Activated CD4-positive, alpha-beta T cell treated with anti-CD3 and anti-CD28 coated beads for 36 hours (primary cell): Measurements from ENCODE around the gene RASA4. TPM values are rescaled to one million over a fixed set of nuclear protein-coding genes. Genes with fewer than 3 reads are reported as not detected.
"Not testable (repeated sequence)": the region's sequence is repeated elsewhere in the genome, so short reads cannot be mapped to it uniquely, and the experiment has no call there.

Experiments
- ATAC-seq: fragments of 200-7000 bp; cut with Tn5 transposase; one replicate; pipeline ENCODE4 v1.10.0; 2021; ENCODE audit warnings: mild to moderate bottlenecking, moderate library complexity
- CTCF ChIA-PET: fragments of 350-600 bp; sonication (Branson Sonifier 250); formaldehyde crosslinking; loops from one replicate; lab custom pipeline; 2021; ENCODE audit warnings: antibody characterized with exemption; lab: Charles Lee
- POLR2A ChIA-PET: fragments of 350-600 bp; sonication (Branson Sonifier 250); formaldehyde crosslinking; loops from one replicate; lab custom pipeline; 2021; ENCODE audit warnings: antibody characterized with exemption, inconsistent platforms; lab: Charles Lee
- DNase-seq: peaks from one replicate; pipeline ENCODE4 v3.0.0-alpha.2; 2020
- H3K27ac Mint-ChIP-seq: one replicate; pipeline ENCODE4 v1.8.0; 2021; ENCODE audit warnings: mixed read lengths
- H3K27me3 Mint-ChIP-seq: one replicate; pipeline ENCODE4 v1.8.0; 2021; ENCODE audit warnings: mixed read lengths
- H3K36me3 Mint-ChIP-seq: one replicate; pipeline ENCODE4 v1.8.0; 2021; ENCODE audit warnings: low read depth, mixed read lengths
- H3K4me1 Mint-ChIP-seq: one replicate; pipeline ENCODE4 v1.8.0; 2021; ENCODE audit warnings: mixed read lengths
- H3K4me3 Mint-ChIP-seq: one replicate; pipeline ENCODE4 v1.8.0; 2021; ENCODE audit warnings: mild to moderate bottlenecking, moderate library complexity, mixed read lengths
- H3K9me3 Mint-ChIP-seq: one replicate; pipeline ENCODE4 v1.8.0; 2021; ENCODE audit warnings: low read depth, mixed read lengths
- intact Hi-C, 2 experiments: fragments of 100-400 bp; cut with DNase I in 1 of 2; cut with micrococcal nuclease in 1 of 2; formaldehyde crosslinking; loops; one replicate each; pipeline versions ENCODE4 v1.14.2 to v1.15.1; 2022 to 2024; cut with DNase I, micrococcal nuclease
- total RNA-seq, 2 experiments: library from RNA; stranded (reverse); gene quantifications; one replicate each; pipeline ENCODE4 v1.2.3, GENCODE V29; 2021

The RASA4 gene
- total RNA-seq, 2 experiments from 2014 or later: 32.2 to 33.7 TPM

DNA sequence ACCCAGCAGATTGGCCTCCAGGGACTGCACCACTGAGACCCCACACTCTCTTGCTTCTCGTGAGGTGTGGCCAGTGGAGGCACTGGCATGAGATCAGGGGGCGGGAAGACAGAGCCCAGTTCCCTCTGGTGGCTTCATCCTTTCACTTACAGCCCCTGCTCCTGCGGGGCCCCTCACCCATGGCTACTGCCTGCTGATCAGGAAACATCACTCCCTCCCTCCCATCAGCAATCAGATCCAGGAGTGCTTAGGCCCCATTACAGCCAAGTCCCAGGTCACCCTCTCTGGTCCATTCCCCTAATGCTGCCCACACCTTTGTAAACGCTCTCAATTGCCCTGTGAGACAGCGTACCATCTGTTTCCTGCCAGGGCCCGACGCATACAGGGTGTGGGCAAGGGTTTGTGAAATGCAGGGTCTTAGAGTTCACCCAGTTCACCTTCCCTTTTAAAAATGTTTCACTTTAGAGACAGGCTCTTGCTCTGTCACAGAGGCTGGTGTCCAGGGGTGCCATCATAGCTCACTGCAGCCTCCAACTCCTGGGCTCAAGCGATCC is 81.4 kb downstream of the RASA4 start:
- H3K9me3 Mint-ChIP-seq, DNase-seq, H3K4me1 Mint-ChIP-seq, H3K4me3 Mint-ChIP-seq, H3K36me3 Mint-ChIP-seq, POLR2A ChIA-PET, CTCF ChIA-PET, ATAC-seq, intact Hi-C loops, H3K27ac Mint-ChIP-seq, H3K27me3 Mint-ChIP-seq: not testable (repeated sequence)

- intact Hi-C loops, H3K27me3 Mint-ChIP-seq, CTCF ChIA-PET: not testable (repeated sequence)
These were observed 84.4 kb downstream of the RASA4 start for GRCh38 chr7:102532127-102532526.

GRCh38 chr7:102531583-102531982 is 85.0 kb downstream of the RASA4 start:
- ATAC-seq, CTCF ChIA-PET, DNase-seq: not testable (repeated sequence)

More at GRCh38 chr7:102532127-102532526, 84.4 kb downstream of the RASA4 start:
- H3K27ac Mint-ChIP-seq, POLR2A ChIA-PET, H3K9me3 Mint-ChIP-seq, H3K36me3 Mint-ChIP-seq, ATAC-seq, DNase-seq, H3K4me1 Mint-ChIP-seq, H3K4me3 Mint-ChIP-seq: not testable (repeated sequence)

DNA sequence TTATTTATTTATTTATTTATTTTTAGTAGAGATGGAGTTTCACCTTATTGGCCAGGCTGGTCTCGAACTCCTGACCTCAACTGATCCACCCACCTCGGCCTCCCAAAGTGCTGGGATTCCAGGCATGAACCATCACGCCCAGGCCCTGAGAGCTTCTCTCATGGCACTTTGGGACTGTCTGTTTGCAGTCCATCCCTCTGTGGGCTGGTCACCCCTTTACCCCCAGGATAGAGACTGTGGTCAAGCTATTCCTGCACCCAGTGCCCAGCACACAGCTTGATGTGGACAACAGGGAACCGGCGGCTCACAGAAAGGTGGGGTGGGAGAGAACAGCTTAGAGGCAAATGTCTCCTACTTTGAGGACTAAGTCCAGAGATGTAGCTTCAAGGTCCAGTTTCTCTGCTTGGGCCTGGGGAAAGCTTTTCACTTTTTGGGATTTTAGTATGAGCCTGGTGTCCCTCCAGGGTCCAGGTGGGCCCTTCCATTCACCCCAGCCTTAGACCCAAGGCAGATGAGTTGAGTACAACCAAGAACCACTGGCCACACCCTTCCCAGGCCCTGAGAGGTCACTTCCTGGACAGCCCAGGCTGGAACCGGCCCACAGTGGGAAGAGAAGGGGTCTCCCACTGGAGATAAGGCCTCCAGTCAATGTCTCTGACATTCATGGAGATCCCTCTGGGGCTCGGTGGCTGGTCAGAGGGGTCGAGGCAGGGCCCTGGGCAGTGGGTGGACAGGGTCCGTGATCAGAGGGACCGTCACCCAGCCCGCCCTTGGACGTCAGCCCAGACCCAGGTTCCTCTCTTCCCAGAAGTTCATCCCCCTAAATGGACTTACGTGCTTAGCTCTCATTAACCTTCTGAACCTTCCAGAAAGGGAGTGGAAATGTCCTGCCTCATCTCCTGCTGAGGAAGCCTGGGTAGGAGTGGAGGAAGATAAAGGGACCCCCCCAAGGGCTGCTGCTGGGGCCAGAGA is 88.4 kb downstream of the RASA4 start:
- ATAC-seq, H3K4me3 Mint-ChIP-seq, H3K4me1 Mint-ChIP-seq, DNase-seq, H3K9me3 Mint-ChIP-seq, POLR2A ChIA-PET, intact Hi-C loops, H3K36me3 Mint-ChIP-seq, H3K27ac Mint-ChIP-seq, H3K27me3 Mint-ChIP-seq, CTCF ChIA-PET: not testable (repeated sequence)

More at GRCh38 chr7:102531583-102531982, 85.0 kb downstream of the RASA4 start:
- POLR2A ChIA-PET, H3K36me3 Mint-ChIP-seq, intact Hi-C loops, H3K4me3 Mint-ChIP-seq, H3K4me1 Mint-ChIP-seq, H3K27ac Mint-ChIP-seq, H3K9me3 Mint-ChIP-seq, H3K27me3 Mint-ChIP-seq: not testable (repeated sequence)

GRCh38 chr7:102527182-102527581 is 89.4 kb downstream of the RASA4 start:
- H3K27me3 Mint-ChIP-seq, POLR2A ChIA-PET, CTCF ChIA-PET, intact Hi-C loops, H3K36me3 Mint-ChIP-seq, H3K9me3 Mint-ChIP-seq, DNase-seq, H3K4me3 Mint-ChIP-seq, H3K4me1 Mint-ChIP-seq, H3K27ac Mint-ChIP-seq, ATAC-seq: not testable (repeated sequence)

DNA sequence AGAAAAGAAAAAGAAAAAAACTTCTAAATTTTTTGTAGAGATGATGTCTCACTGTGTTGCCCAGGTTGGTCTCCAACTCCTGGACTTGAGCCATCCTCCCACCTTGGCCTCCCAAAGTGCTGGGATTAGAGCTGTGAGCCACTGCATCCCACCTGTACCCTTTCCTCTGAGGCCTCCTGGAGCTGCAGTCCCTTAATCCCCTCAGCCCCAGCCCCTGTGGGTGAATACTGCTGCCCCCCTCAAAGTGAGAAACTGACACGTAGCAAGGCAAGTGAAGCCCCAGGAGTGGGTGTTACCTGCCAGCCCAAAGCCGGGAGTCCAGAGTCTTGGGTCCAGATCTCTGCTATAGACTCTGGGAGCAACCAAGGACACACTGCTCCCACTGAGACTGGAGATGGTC is 91.8 kb downstream of the RASA4 start:
- H3K4me1 Mint-ChIP-seq, H3K27ac Mint-ChIP-seq, ATAC-seq, H3K27me3 Mint-ChIP-seq, H3K4me3 Mint-ChIP-seq, intact Hi-C loops, CTCF ChIA-PET, H3K36me3 Mint-ChIP-seq, DNase-seq, POLR2A ChIA-PET, H3K9me3 Mint-ChIP-seq: not testable (repeated sequence)

Other genes starting within 250 kb of the RASA4 start
- 10 to 100 TPM; 26.2 to 31.4 TPM for gene PRKRIP1, start 220.4 kb downstream of the RASA4 start, total RNA-seq
- 10 to 100 TPM; 20.8 to 25.1 TPM for gene ORAI2, start 183.2 kb downstream of the RASA4 start, total RNA-seq
- gene ALKBH4, start 151.9 kb downstream of the RASA4 start, total RNA-seq: 1 to 10 TPM; 6.1 to 9.1 TPM
- 10 to 100 TPM; 13.6 to 14.4 TPM for gene LRWD1, start 151.8 kb downstream of the RASA4 start, total RNA-seq
- gene POLR2J, start 137.8 kb downstream of the RASA4 start, total RNA-seq: 10 to 100 TPM; 32.6 to 46.1 TPM
- 10 to 100 TPM; 28.6 to 30.1 TPM for gene RASA4B, start 99.0 kb downstream of the RASA4 start, total RNA-seq
- gene UPK3BL2, start 73.1 kb downstream of the RASA4 start, total RNA-seq: 10 to 100 TPM; 23.4 to 43.5 TPM
- not detected for gene SPDYE2, start 65.5 kb downstream of the RASA4 start, total RNA-seq
- gene POLR2J3, start 44.2 kb downstream of the RASA4 start, total RNA-seq: 10 to 100 TPM; 36.3 to 40.4 TPM
- 1 to 10 TPM in 1 of 2 experiments, not detected in 1; 4.0 TPM for gene UPK3BL1, start 26.0 kb upstream of the RASA4 start, total RNA-seq
- not detected for gene SPDYE2B, start 33.6 kb upstream of the RASA4 start, total RNA-seq
- gene POLR2J2, start 54.9 kb upstream of the RASA4 start, total RNA-seq: 10 to 100 TPM; 20.0 to 38.2 TPM
- gene FAM185A, start 132.2 kb upstream of the RASA4 start, total RNA-seq: 1 to 10 TPM; 7.9 to 8.8 TPM